ENCODE results near the gene ITPKC. TPM values are rescaled to one million over a fixed set of nuclear protein-coding genes. Genes with fewer than 3 reads are reported as not detected.

Gene ITPKC
- total and polyA plus RNA-seq, 10 of the 15 experiments (the other 5 are each of a cell fraction or from before 2014, with no cell fraction given): 0.03 to 6.4 (median 3.5) TPM

GRCh38 chr19:40684280-40684679 is 32.6 kb upstream of the ITPKC start (continued):
- TF ChIP-seq PRDM15 (CRISPR knock-in tag; IDR thresholded peaks at IDR 0.05) (no peak), ZBTB40 (IDR thresholded peaks at IDR 0.05; ENCODE audit: borderline replicate concordance) (no peak), MLLT1 (IDR thresholded peaks at IDR 0.05) (no peak), MYC (IDR thresholded peaks at IDR 0.05; ENCODE audit: insufficient read depth, insufficient read length, insufficient replicate concordance, low read length, severe bottlenecking) (no peak)

Measured in GM12878 (cell line).